ENCODE results near the gene ASB13.
"Not testable (repeated sequence)": the region's sequence is repeated elsewhere in the genome, so short reads cannot be mapped to it uniquely, and the experiment has no call there.

ASB13 gene

DNA sequence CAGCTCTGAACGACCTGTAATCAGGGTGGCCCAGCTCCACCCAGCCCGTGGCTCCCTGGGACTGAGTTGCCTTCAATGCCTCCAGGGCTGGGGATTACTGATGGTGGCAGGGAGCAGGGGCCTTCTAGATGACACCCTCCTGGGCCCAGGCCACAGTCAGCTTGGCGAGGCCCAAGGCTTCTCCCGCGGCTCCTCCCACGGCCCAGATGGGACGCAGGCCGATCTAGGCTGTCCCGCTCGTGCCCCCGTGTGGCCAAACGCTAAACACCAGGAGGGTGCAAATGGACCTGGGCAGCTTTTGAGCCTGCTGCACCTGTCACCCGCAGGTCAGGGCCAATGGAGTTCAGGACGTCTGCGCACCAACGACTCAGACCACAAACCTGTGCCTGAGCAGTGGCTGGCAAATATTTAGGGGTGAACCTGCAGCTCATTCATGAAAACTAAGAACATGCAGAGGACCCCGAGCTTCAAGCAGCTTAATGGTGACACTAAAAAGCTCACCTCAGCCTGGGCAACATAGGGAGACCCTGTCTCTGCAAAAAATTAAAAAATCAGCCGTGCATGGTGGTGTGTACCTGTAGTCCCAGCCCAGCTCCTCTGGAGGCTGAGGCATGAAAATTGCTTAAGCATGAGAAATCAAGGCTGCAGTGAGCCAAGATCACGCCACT is 43.2 kb downstream of the ASB13 start:
- DNase-seq = peak; percentile 77 to 78

DNA sequence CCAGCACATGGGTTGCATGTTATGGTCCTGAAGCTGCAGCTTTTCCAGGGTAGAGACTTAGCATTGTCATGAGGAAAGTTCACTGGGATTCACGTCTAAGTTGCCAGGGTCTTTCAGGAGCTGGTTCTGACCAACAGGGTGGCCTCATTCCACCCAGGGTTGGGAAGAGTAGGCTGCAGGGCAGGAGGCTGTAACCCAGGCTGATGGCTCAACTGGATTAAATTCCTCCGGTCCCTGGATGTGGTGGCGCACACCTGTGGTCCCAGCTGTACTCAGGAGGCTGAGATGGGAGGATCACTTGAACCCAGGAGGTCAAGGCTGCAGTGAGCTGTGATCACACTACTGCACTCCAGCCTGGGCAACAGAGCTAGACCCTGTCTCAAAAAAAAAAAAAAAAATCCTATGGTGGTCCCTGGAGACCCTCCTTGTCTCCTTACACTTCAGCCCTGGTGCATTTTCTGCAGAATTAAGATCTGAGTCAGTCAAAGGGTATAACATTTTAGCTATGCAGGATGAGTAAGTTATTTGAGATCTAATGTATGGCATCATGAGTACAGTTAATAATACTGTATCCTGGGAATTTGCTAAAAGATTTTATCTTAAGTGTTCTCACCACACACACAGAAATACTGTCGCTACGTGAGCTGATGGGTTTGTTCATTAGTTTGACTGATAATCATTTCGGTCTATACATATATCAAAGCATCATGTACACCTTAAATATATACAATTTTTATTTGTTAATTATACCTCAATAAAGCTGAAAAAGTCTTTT is 44.0 kb downstream of the ASB13 start:
- no peak for DNase-seq

DNA sequence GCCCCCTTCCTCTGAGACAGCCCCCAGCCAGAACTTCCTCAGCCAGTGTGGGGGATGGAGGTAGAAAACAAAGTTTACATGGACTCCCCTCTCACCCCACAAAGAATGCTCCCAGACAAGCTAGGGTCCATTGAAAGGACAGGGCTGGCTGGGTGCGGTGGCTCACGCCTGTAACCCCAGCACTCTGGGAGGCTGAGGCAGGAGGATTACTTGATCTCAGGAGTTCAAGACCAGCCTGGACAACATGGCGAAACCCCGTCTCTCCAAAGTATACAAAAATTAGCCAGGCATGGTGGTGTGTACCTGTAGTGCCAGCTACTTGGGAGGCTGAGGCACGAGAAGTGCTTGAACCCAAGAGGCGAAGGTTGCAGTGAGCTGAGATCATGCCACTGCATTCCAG is 45.0 kb downstream of the ASB13 start:
- DNase-seq = not testable (repeated sequence)

DNA sequence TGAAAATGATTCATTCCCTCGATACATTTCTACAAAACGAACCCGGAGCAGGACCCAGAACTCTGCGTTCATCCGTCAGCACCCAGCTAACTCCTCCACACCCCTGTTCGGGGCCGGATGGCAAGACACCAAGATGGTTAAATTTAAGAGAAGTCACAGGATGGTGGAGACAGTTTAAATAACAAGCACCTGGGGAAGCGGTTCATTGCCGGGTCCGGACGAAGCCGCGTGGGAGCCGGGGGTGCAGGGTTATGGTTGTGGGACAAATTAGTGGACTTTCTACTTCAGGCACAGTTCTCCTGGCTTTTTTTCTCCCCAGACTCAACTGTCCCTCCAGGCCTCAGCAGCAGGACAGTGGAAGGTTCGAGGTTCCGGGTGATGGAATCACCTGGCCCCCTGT is 45.4 kb downstream of the ASB13 start:
- no peak for DNase-seq

DNA sequence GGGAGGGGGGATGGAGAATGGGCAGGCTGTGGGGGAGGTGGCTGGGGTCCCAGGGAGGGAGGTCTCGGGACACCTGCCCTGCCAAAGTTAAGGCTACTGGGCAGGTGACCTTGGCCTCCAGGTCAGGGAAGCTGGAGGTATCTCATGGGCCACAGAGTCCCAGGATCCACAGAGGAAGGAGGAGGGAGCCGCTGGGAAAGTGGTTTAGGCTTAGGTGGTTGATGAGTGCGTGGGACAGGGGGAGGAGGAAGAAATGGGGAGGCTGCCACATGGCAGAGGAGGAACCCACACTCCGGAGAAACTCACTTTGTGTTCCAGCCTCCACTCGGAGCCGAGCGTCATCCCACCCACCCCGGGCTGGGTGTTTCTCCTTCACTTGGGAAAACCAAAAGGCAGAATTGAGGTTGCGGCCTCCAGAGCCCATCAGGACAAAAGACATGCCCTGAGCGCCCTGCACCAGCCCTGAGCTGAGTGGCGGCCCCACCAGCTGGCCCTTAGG is 46.1 kb downstream of the ASB13 start:
- no peak for DNase-seq

DNA sequence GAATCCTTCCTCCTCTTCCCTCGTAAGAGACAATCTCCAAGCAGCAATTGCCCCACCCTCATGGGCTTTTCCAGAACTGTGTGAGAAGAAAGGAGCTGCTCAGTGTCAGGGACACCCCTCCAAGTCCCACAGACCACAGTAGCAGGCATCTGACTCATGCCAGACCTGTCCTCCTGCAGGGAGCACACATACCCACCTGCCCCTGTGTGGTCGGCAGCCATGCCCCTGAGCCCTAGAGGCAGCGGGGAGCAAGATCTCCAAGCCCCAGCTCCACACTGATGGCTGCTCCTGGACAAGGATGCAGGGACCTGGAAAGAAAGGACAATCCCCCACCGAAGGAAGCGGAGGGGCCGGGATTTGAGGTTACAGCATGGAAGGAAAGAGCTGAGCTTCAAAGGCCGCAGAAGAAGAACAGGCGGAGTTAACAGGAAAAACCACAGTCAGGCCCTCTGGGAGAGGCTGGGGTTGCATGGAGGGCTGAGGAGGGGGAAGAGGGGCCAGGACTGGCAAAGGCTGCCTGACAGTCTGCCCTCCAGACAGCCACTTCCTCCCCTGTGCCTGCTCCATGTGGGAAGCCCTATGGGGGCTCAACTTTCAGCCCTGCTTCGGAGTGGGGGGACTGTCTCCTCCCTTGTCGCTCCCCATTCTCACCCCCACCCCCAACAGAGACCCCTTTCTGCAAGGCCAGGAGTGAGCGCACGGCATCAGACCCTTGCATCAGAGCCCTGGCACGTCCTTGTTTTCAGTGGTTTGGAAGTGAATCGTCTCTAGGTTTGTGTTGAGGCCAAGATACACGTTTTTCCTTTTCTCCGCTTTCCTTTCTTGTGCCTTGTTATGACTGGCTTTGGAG is 46.8 kb downstream of the ASB13 start:
- no peak for DNase-seq

DNA sequence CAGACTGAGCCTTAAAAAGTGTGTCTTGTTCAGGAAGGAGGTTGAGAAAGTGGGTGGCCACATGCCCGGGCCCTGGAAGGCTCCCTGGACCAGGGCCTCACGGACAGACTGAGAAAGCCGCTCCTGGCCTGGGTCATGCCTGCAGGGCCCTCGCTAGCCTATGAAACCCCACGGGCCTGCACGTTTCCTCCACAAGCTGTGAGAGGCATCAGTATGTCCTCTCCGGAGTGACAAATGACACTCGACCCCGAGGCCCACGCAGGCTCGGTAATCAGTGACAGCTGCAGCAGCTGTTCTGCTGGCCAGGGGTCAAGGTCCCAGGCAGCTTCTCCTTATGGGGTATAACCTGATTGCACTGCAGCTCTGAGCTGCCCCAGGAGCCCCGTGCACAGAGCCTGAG is 47.6 kb downstream of the ASB13 start:
- no peak for DNase-seq

DNA sequence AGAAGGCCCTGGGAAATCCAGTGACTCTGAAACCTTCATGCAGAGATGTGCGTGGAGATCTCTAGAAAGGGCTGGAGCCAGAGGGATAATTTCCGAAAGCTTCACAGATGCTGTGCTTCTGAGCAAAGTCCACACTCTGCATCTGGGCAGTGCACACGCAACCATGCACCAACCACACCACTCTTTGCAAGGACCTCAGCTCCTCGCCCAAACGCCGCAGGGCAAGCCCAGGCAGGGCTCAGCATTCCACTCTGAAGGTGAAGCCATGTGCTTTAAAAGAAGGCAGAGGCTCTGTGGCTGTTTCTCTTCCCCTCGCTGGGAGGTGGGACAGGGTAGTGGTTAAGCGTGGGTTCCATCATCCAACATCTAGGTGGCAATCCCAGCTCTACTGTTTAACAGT is 48.4 kb downstream of the ASB13 start:
- no peak for DNase-seq

DNA sequence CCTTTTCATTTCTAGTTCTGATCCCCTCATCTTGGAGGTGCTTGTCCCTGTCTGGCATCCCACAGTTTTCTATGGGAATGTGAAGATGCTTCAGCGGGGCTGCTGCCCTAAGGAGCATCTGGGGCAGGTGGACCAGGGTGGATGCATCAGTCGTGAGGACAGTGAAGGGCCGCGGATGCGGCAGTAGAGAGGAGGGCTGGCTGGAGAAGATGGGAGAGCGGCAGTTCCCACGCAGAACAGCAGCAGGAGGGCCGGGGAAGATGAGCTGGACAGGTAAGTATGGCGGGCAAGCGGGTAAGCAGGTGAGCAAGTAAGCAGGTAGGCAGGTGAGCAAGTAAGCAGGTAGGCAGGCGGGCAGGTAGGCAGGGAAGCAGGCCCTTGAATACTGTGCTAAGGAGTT is 48.9 kb downstream of the ASB13 start:
- DNase-seq = no peak

DNA sequence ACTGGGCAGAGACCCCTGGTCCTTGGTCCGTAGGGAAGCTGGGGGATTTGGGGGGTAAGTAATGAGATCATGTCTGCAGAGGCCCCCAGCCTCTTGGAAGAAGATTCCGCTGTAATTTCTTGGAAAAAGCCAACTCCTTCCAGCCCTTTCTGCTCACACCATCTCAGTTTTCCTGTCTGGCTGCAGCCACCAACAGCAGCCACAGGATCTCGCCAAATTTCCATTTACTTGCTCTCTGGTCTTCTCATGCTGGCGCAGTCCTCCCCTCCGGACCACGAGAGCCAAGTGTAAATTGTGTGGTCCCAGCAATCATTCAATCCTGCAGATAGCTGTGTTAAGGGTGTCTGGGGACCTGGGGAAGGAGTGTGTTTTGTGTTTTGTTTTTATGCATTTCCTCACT is 49.6 kb downstream of the ASB13 start:
- DNase-seq = no peak

DNA sequence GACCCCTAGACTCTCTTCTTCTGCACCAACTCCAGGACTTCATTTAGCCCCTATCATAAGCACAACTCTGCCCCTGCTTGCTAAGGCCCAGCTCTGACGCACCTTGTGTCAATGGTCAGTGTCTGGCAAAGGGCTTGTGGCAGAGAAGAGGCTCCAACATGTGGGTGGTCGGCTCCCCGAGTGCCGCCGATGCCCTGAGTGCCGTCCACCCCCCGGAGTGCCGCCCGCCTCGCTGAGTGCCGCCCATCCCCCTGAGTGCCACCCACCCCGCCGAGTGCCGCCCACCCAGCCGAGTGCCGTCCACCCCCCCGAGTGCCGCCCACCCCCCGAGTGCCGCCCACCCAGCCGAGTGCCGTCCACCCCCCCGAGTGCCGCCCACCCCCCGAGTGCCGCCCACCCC is 50.3 kb downstream of the ASB13 start:
- no peak for DNase-seq

DNA sequence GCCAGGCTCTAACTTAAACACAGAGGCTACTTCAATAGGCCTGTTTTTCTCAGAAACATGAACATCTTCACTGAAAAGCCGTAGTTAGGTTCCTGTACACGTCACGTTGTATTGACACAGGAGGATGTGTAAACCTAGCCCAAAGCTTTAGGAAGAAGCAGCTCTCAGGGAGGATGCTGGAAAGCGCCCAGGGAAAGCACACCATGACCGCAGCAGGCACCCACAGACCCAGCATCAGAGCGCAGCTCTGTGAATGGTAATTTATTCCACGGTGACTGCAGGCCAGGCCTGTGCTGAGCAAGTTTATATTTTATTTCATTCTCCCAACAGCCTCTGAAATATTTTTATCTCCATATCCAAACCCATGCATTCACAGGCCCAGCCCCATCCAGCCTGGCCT is 51.1 kb downstream of the ASB13 start:
- DNase-seq = no peak

DNA sequence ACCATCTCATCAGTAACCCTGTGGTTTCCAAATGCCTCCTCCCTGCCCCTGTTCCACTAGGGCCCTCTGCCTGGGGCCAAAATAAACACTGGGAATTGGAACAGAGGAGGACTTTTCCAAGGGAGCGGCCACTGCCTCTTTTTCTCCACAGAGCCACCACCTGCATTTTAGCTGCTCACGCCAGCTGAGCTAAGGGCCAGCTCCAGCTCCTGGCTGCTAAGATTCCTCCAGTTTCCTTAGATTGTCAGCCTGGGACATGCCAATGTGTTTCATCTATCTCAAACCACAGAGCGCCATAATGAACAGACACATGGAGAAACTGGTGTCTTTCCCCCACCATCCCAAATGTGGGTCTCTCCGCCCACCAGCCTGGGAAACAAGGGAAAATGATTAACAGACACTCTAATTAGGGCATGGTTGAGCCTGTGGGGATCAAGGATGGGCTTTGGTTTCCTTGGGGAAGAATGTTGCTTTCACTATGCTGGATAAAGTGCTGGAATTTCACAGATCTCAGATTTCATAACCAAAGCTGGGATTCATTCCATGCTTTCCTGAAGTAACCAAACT is 52.2 kb downstream of the ASB13 start:
- no peak for DNase-seq

DNA sequence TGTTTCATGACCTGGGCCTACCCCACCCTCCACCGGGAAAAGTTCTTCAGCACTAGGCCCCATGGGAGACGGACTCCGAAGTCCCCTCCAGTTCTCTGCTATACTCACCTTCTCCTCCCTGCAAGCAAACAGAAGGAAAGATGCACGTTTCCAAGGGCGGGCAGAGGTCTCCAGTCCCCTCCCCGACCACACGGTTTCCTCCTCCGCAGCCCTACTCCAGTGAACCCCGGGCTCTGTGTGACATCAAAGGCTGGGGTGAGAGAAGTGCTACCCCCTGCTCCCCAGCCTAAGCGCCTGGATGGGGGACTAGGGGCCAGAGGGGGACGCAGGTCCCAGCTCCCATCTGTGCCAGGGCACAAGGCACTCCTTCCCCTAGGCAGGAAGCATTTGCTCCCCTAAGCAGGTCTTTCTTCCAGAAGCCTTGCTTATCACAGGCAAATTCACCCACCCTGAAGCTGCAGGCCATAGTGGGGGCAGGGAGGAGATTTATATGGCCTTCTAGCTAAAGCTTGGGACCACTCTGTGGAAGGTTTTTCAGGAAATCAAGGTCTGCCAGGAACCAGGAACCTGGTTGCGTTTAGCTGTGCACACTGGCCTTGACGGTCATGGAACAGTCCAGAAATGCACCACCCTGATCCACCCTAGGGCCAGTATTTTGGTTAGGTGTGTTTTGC is 52.8 kb downstream of the ASB13 start:
- DNase-seq = no peak

DNA sequence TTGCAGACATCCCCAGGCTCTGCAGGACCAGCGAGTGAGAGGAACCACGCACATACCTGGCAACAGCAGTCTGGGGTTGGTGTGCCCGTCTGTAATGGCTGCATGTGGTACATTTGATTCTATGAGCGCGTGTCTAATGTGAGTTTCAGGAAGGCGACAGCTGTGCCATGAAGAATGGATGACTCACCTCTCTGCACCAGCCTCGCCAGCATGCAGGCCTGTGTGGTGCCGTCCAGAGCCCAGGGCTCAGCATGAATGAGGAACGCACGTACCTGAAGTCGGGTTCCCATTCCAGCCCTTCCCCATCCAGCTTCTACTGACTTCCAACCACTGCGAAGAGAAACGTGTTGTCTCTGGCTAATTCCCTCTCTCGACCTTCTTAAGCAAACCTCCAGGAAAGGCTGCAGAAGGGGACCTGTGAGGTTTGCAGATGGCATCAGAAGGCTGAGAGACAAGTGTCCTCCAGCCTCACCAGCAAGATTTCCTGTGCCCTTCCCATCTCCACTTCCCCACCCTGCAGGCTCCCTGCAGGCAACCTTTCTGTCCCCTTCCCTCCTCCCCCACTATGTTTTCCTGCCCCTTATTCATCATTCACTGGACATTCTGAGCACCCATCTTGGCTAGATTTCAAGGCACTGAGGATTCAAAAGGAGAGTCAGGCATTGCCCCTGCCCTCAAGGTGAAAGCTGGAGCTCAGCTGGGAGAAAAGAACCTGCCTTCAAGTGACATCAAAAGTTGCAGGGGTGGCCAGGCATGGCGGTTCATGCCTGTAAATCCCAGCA is 54.3 kb downstream of the ASB13 start:
- DNase-seq = no peak

DNA sequence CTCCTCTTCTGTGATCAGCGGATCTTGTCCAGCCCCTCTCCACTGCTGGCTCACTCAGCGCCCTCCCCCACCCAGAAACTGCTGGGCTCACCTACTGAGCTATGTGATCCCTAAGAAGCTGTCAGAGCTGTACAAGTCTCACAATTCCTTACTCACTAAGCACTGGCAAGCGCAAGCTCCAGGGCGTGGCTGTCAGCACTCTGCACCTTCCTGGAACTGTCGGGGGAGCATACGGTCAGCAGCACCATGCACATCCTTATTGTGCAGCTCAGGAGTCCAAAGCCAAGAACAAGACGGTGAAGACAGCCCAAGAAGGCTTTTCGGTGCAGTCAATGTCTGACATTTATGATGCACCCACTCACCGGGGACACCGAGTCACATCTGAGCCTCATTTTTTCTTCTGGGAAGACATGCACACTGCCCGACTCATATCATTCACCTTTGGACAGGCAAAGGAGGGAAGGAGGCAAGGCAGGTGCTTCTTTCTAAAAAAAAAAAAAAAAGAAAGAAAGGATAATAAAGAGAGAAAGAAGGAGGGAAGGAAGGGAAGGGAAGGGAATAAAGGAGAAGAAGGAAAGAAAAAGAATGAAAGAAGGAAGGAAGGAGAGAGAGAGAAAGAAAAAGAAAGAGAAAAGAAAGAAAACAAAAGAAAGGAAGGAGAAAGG is 56.3 kb downstream of the ASB13 start:
- no peak for DNase-seq

DNA sequence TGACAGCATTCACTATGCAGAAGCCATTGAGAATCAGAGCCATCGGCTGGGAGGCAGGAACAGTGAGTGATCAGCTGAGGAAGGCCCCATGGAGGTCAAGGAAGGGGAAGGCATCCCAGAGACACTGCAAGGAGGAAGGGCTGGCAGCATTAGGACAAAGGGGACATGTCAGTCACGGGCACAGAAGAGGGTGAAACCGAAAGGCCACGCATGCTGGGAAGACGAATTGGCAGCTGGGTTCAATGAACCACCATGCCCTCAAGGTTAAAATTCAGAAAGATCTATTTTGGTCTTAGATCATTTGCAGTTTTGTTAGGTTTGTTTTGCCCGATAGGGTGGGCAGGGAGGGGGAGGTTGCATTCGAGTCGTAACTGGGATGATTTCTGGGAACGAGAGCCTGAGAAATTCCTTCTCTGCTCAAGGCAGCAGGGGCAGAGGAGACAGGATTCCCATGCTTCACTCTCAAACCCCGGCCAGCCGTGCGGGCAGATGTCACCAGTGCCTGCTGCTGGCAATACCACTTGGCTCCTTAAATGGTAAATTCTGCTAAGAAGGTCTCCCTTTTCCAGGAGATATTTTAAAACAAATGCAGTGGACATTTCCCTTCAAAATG is 57.7 kb downstream of the ASB13 start:
- no peak for DNase-seq

DNA sequence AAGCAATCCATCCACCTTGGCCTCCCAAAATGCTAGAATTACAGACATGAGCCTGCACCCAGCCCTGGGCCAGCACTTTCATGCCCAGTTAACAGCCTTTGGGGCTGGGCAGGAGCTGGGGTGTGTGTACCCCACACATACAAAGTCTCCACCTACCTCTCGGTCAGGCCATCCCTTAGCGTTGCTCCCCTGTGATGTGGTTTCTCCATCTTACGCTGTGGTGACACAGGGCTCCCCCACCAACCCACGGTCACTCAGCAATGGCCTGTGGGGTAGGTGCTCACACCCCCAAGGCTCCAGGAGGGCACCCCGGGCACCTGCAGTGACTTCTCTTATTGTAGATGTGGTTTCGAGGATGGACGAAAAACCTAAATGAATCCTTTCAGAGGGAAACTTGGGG is 58.8 kb downstream of the ASB13 start:
- DNase-seq = no peak

DNA sequence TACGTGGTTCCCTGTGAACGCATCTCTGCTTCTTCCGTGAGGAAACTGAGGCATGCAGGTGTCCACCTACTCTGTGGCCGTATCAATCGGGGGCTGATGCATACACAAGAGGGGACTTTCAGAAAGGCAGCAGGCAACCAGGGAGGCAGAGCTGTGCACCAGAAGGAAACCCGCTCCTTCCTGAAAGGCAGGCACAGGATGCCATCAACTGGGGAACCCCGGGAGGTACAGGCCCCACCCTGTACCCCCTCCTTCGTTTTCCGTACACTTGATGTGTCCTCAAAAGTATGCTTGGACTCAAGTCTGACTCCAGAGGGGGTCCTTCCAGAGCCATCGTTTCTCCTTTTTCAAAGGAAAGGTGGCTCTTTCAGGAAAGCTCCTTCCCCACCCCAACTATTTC is 59.5 kb downstream of the ASB13 start:
- DNase-seq = peak in 1 of 2 donors; percentile 15

DNA sequence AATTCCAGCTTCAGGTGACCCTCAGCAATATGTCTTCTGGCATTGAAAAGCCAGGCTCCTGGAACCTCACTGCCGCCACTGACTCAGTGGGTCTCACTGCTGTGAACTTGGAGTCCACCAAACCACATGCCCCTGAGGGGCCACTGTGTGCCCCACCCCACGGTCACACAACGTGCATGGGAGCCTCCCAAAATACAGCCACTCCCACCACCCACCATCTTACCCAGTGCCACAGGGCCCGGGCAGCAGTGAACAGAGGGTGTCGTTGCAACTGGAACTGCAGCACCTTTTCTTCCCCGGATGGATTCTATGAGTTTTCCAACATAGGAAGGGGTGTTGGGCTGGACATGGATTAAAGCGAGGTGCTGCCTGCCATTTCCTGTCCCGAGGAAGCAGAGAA is 60.1 kb downstream of the ASB13 start:
- no peak for DNase-seq

DNA sequence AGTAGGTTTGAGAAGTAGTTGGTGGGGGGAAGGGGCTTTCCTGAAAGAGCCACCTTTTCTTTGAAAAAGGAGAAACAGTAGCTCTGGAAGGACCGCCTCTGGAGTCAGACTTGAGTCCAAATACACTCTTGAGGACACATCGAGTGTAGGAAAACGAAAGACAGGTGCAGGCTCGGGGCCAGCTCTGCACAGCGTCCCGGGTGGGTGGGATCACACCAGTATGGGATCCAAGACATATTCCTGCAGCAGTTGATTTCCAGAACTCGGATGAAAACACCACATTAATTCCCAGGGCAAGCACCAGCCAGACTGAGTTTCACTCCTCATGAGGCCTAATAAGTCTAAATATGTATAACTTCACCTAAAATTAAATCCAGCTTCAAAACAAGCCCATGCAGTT is 61.4 kb downstream of the ASB13 start:
- no peak for DNase-seq
